Endothelial cell of hepatic sinusoid (primary cell): ENCODE results near the gene PHKB.
"Not testable (repeated sequence)": the region's sequence is repeated elsewhere in the genome, so short reads cannot be mapped to it uniquely, and the experiment has no call there.

Experiments used
- in situ Hi-C: cut with HindIII; loops from 2 replicates; pipeline ENCODE4 v1.10.0; 2017; ENCODE audit warnings: low sequenced_read_pairs

The PHKB gene

GRCh38 chr16:47460711-47461597 is at the start of gene PHKB, which contains the start of gene ITFG1:
Gene PHKB, plus strand, starts transcription at chr16:47461331. Its CDS starts 20 bp downstream, at chr16:47461351.
Gene ITFG1, minus strand, starts transcription at chr16:47461063. Its CDS starts 18 bp downstream, at chr16:47461045.
- in situ Hi-C loops, result no loop called here

- in situ Hi-C loops, result no loop called here
Observed at GRCh38 chr16:47413041-47413440, 48.1 kb upstream of the PHKB start.

- in situ Hi-C loops, result no loop called here
Observed at GRCh38 chr16:47416869-47417268, 44.3 kb upstream of the PHKB start.

GRCh38 chr16:47424846-47425245 is 36.3 kb upstream of the PHKB start:
- in situ Hi-C loops, result no loop called here

GRCh38 chr16:47426806-47427205 is 34.3 kb upstream of the PHKB start:
- in situ Hi-C loops, result no loop called here

GRCh38 chr16:47431960-47432359 is 29.2 kb upstream of the PHKB start:
- in situ Hi-C loops, result no loop called here

- in situ Hi-C loops, result not testable (repeated sequence)
Observed at GRCh38 chr16:47434274-47434673, 26.9 kb upstream of the PHKB start.

GRCh38 chr16:47440066-47440465 is 21.1 kb upstream of the PHKB start:
- in situ Hi-C loops, result not testable (repeated sequence)

- in situ Hi-C loops, result not testable (repeated sequence)
Observed at GRCh38 chr16:47442884-47443283, 18.2 kb upstream of the PHKB start.

GRCh38 chr16:47446431-47446830 is 14.7 kb upstream of the PHKB start:
- in situ Hi-C loops, result no loop called here

- in situ Hi-C loops, result no loop called here
Observed at GRCh38 chr16:47448830-47449575, 12.1 kb upstream of the PHKB start.

- in situ Hi-C loops, result no loop called here
Observed at GRCh38 chr16:47449788-47450187, 11.3 kb upstream of the PHKB start.

- in situ Hi-C loops, result no loop called here
Observed at GRCh38 chr16:47458331-47458730, 2.8 kb upstream of the PHKB start.

- in situ Hi-C loops, result no loop called here
Observed at GRCh38 chr16:47459603-47460002, 1.5 kb upstream of the PHKB start.

GRCh38 chr16:47460359-47460710 is 796 bp upstream of the PHKB start:
- in situ Hi-C loops, result no loop called here

GRCh38 chr16:47461598-47462266 is 601 bp downstream of the PHKB start:
- in situ Hi-C loops, result no loop called here

GRCh38 chr16:47463771-47464624 is 2.9 kb downstream of the PHKB start:
- in situ Hi-C loops, result no loop called here

- in situ Hi-C loops, result no loop called here
Observed at GRCh38 chr16:47465919-47466630, 4.9 kb downstream of the PHKB start.

GRCh38 chr16:47467501-47467900 is 6.4 kb downstream of the PHKB start:
- in situ Hi-C loops, result no loop called here
